AG09309 (cell line): ENCODE data around the gene GPSM3.
"Not testable (repeated sequence)": the region's sequence is repeated elsewhere in the genome, so short reads cannot be mapped to it uniquely, and the experiment has no call there.

Source experiments
- DNase-seq: peaks from one replicate; pipeline ENCODE4 v3.0.0-alpha.2; 2010; ENCODE audit warnings: low read depth
- H3K4me3 ChIP-seq: 2 replicates; pipeline ENCODE4 v1.5.1; 2011; ENCODE audit warnings: mild to moderate bottlenecking, low read depth, low read length, moderate library complexity; ENCODE audit not compliant: control insufficient read depth
- CTCF ChIP-seq: IDR thresholded peaks from 2 replicates; pipeline ENCODE4 v1.5.1; 2011; ENCODE audit warnings: mild to moderate bottlenecking, low read depth, low read length, inconsistent platforms; ENCODE audit not compliant: insufficient read depth, control insufficient read depth; ENCODE audit errors: missing control alignments

Gene GPSM3

GRCh38 chr6:32215617-32216016, 23.2 kb upstream of the GPSM3 start:
- no peak overlapping the region for H3K4me3 ChIP-seq
- DNase-seq, result no peak
- TF ChIP-seq CTCF, result no peak

- TF ChIP-seq CTCF, result no peak
- no peak for DNase-seq
- no peak overlapping the region for H3K4me3 ChIP-seq
These were observed 21.7 kb upstream of the GPSM3 start for GRCh38 chr6:32214126-32214525.

- no peak overlapping the region for H3K4me3 ChIP-seq
- no peak for TF ChIP-seq CTCF
- DNase-seq, result no peak
These were observed 21.2 kb upstream of the GPSM3 start for GRCh38 chr6:32213649-32214048.

- no peak for TF ChIP-seq CTCF
- no peak overlapping the region for H3K4me3 ChIP-seq
- DNase-seq, result no peak
These were observed 19.8 kb upstream of the GPSM3 start for GRCh38 chr6:32212076-32212760.

- not testable (repeated sequence) for H3K4me3 ChIP-seq, DNase-seq
These were observed 19.0 kb upstream of the GPSM3 start for GRCh38 chr6:32211432-32211831.

- DNase-seq, result no peak
- no peak overlapping the region for H3K4me3 ChIP-seq
- TF ChIP-seq CTCF, result no peak
These were observed 17.8 kb upstream of the GPSM3 start for GRCh38 chr6:32210191-32210601.

- no peak for TF ChIP-seq CTCF
- DNase-seq, result no peak
- no peak overlapping the region for H3K4me3 ChIP-seq
These were observed 16.6 kb upstream of the GPSM3 start for GRCh38 chr6:32208996-32209395.
